Panc1 (cell line): ENCODE data around the gene RFTN1. TPM values are rescaled to one million over a fixed set of nuclear protein-coding genes. Genes with fewer than 3 reads are reported as not detected.

Source experiments
- ATAC-seq: fragments of 200-7000 bp; cut with Tn5 transposase; 2 replicates; pipeline ENCODE4 v1.9.1; 2020; ENCODE audit warnings: mild to moderate bottlenecking, moderate library complexity
- Bru-seq: library from RNA; stranded (reverse); fragments of 400-500 nt; gene quantifications from one replicate; lab custom pipeline; 2021; lab: Mats Ljungman, UMichigan
- BruChase-seq, 2 experiments: library from RNA; stranded (reverse); fragments of 400-500 nt; gene quantifications; one replicate each; lab custom pipeline; 2021; lab: Mats Ljungman, UMichigan
- BruUV-seq: library from RNA; stranded (reverse); fragments of 400-500 nt; replicated peaks from 2 replicates; lab custom pipeline; 2021; lab: Mats Ljungman, UMichigan
- CTCF ChIA-PET: fragments of 300-600 bp; sonication (Branson Sonifier 250); formaldehyde crosslinking; loops from one replicate; lab custom pipeline; 2022; ENCODE audit warnings: antibody characterized with exemption; lab: Charles Lee
- POLR2A ChIA-PET: fragments of 300-600 bp; sonication (Branson Sonifier 250); formaldehyde crosslinking; loops from one replicate; lab custom pipeline; 2022; ENCODE audit warnings: antibody characterized with exemption; lab: Charles Lee
- DNase-seq: peaks from one replicate; pipeline ENCODE4 v3.0.0-alpha.2; 2010; ENCODE audit warnings: low read depth, low spot score
- H3K27ac ChIP-seq: 2 replicates; pipeline ENCODE4 v1.5.1; 2011; ENCODE audit warnings: mild to moderate bottlenecking, low read length, inconsistent platforms
- H3K27me3 ChIP-seq: fragments of 200-500 bp; sonication (Bioruptor generic); 2 replicates; pipeline ENCODE4 v1.6.0; 2014; ENCODE audit warnings: low read length, inconsistent platforms; ENCODE audit not compliant: control insufficient read depth, insufficient read depth
- H3K36me3 ChIP-seq: fragments of 200-500 bp; sonication (Bioruptor generic); 2 replicates; pipeline ENCODE4 v1.5.1; 2014; ENCODE audit warnings: inconsistent platforms, mild to moderate bottlenecking, low read length, moderate library complexity; ENCODE audit not compliant: control insufficient read depth, insufficient read depth
- H3K4me1 ChIP-seq: 2 replicates; pipeline ENCODE4 v1.5.1; 2011; ENCODE audit warnings: inconsistent platforms, mild to moderate bottlenecking, low read length, moderate library complexity; ENCODE audit not compliant: control insufficient read depth, insufficient read depth
- H3K4me3 ChIP-seq, 2 experiments: 2 replicates each; pipeline ENCODE4 v1.5.1; 2011 to 2012; ENCODE audit warnings: low read depth in 2 of 2, low read length in 2 of 2, mild to moderate bottlenecking in 2 of 2, inconsistent platforms in 1 of 2, moderate library complexity in 1 of 2
- H3K9me3 ChIP-seq: fragments of 200-500 bp; sonication (Bioruptor generic); 2 replicates; pipeline ENCODE4 v1.5.1; 2014; ENCODE audit warnings: low read depth, mild to moderate bottlenecking, inconsistent platforms, low read length, moderate library complexity; ENCODE audit not compliant: control insufficient read depth, insufficient read depth
- CTCF ChIP-seq: fragments of 450-650 bp; IDR thresholded peaks from 2 replicates; pipeline ENCODE4 v1.5.1; 2017; ENCODE audit warnings: mild to moderate bottlenecking
- POLR2AphosphoS5 ChIP-seq: IDR thresholded peaks from 2 replicates; pipeline ENCODE4 v1.6.1; 2012; ENCODE audit warnings: mild to moderate bottlenecking, low read depth, low read length, moderate library complexity
- REST ChIP-seq, 2 experiments: IDR thresholded peaks; 2 replicates each; pipeline ENCODE4 v1.6.1; 2011 to 2012; ENCODE audit warnings: low read depth in 2 of 2, control low read depth in 1 of 2, low read length in 1 of 2, mild to moderate bottlenecking in 1 of 2, moderate library complexity in 1 of 2; ENCODE audit not compliant: insufficient read depth in 1 of 2
- SIN3A ChIP-seq: IDR thresholded peaks from 2 replicates; pipeline ENCODE4 v1.6.1; 2012; ENCODE audit warnings: low read depth, mild to moderate bottlenecking, low read length, moderate library complexity, borderline replicate concordance; ENCODE audit not compliant: insufficient read depth
- TCF7L2 ChIP-seq: IDR thresholded peaks from 2 replicates; pipeline ENCODE4 v1.6.1; 2011; ENCODE audit warnings: mild to moderate bottlenecking, low read depth, low read length, inconsistent platforms
- in situ Hi-C: cut with HindIII; loops from 2 replicates; pipeline ENCODE4 v1.10.0; 2016; ENCODE audit warnings: low sequenced_read_pairs, low pct_unique_long_range_greater_than_20kb
- intact Hi-C: fragments of 100-400 bp; cut with micrococcal nuclease; formaldehyde crosslinking; loops from one replicate; pipeline ENCODE4 v1.10.0; 2022; ENCODE audit not compliant: unreplicated experiment
- long read RNA-seq: library from polyadenylated mRNA; unstranded; transcript quantifications from one replicate; pipeline ENCODE4 v2.0.0, GENCODE V29; 2021; ENCODE audit not compliant: unreplicated experiment
- polyA plus RNA-seq: library from polyadenylated mRNA; unstranded; fragments of >200 nt; gene quantifications from one replicate; pipeline ENCODE4 v1.2.1, GENCODE V29; 2012; ENCODE audit warnings: missing spikeins; ENCODE audit not compliant: insufficient read length
- total RNA-seq: library from RNA; stranded (reverse); gene quantifications from one replicate; pipeline ENCODE4 v1.2.1, GENCODE V29; 2021; ENCODE audit not compliant: unreplicated experiment

Gene RFTN1
- total RNA-seq, result 0.90 TPM
- polyA plus RNA-seq, result 0.29 TPM
- Bru-seq, nascent RNA, result percentile 26 among the genes with signal in this experiment
- percentile 23 among the genes with signal in this experiment for BruChase-seq, experiment 1, labeled RNA remaining after a 2-hour chase
- BruChase-seq, experiment 2, labeled RNA remaining after a 6-hour chase, result percentile 28 among the genes with signal in this experiment
- long read RNA-seq, partial matches to known transcripts, result 0 of 1 reads
- long read RNA-seq, other reads (novel, unspliced or antisense), result 1 of 1 reads

- in situ Hi-C loops (no loop called here), intact Hi-C loops (no loop called here)
- TF ChIP-seq TCF7L2 (no peak), CTCF (no peak), REST (IDR thresholded peaks at IDR 0.05; ENCODE audit: insufficient read depth in 1 of 2, low read depth in 2 of 2, low read length in 1 of 2) (no peak), SIN3A (no peak), POLR2AphosphoS5 (no peak)
- POLR2A ChIA-PET, result no interaction called here
- Histone ChIP-seq H3K36me3 (no peaks in the 10 kb centered on the region), H3K9me3 (no peaks in the 10 kb centered on the region), H3K4me3 (peak within 1 kb of the TSS; percentile 40 to 49), H3K4me1 (no peaks in the 10 kb centered on the region; the same call in 1 of the 2 replicates), H3K27ac (no peak within 1 kb of the TSS), H3K27me3 (peaks cover 2% of the 10 kb centered on the region; the same call in 1 of the 2 replicates)
- no peak for DNase-seq
- ATAC-seq, result peak; percentile 73
- CTCF ChIA-PET, result no interaction called here
- BruUV-seq, result no TSS peak
Observed at GRCh38 chr3:16513141-16514020, at the start of gene RFTN1. Gene RFTN1, minus strand, starts transcription at chr3:16513699. Its CDS starts 19,830 bp downstream, at chr3:16493869.

- intact Hi-C loops, result no loop called here
- DNase-seq, result no peak
Observed at GRCh38 chr3:16559653-16560365, 46.3 kb upstream of the RFTN1 start.

More at GRCh38 chr3:16559653-16560365, 46.3 kb upstream of the RFTN1 start:
- POLR2A ChIA-PET, result no interaction called here
- TF ChIP-seq CTCF (no peak), REST (IDR thresholded peaks at IDR 0.05; ENCODE audit: insufficient read depth in 1 of 2, low read depth in 2 of 2, low read length in 1 of 2) (no peak), POLR2AphosphoS5 (no peak), TCF7L2 (no peak), SIN3A (no peak)
- ATAC-seq, result no peak
- CTCF ChIA-PET, result no interaction called here
- no TSS peak for BruUV-seq
- no peak overlapping the region for H3K27ac ChIP-seq
- in situ Hi-C loops, result no loop called here
- H3K4me3 ChIP-seq, result no peak overlapping the region
- H3K4me1 ChIP-seq, result no peaks in the 10 kb centered on the region
- no peaks in the 10 kb centered on the region for H3K36me3 ChIP-seq
- no peaks in the 10 kb centered on the region for H3K27me3 ChIP-seq
- no peaks in the 10 kb centered on the region for H3K9me3 ChIP-seq
